NB4 (cell line): ENCODE measurements around the gene P2RY8.

Experiments
- MYC ChIP-seq: IDR thresholded peaks from 2 replicates; pipeline ENCODE4 v1.6.1; 2011; ENCODE audit warnings: low read depth, low read length
- POLR2A ChIP-seq: IDR thresholded peaks from 2 replicates; pipeline ENCODE4 v1.6.1; 2011; ENCODE audit warnings: mild to moderate bottlenecking; ENCODE audit not compliant: insufficient read length; ENCODE audit errors: extremely low read depth
- TF ChIP-seq, protein P1 (sequence below): IDR thresholded peaks from one replicate; pipeline ENCODE4 v1.5.1; 2012; ENCODE audit warnings: low read depth, low read length
- TF ChIP-seq, protein P2 (sequence below): IDR thresholded peaks from 2 replicates; pipeline ENCODE4 v1.6.1; 2011; ENCODE audit warnings: low read depth, low read length

DNA sequence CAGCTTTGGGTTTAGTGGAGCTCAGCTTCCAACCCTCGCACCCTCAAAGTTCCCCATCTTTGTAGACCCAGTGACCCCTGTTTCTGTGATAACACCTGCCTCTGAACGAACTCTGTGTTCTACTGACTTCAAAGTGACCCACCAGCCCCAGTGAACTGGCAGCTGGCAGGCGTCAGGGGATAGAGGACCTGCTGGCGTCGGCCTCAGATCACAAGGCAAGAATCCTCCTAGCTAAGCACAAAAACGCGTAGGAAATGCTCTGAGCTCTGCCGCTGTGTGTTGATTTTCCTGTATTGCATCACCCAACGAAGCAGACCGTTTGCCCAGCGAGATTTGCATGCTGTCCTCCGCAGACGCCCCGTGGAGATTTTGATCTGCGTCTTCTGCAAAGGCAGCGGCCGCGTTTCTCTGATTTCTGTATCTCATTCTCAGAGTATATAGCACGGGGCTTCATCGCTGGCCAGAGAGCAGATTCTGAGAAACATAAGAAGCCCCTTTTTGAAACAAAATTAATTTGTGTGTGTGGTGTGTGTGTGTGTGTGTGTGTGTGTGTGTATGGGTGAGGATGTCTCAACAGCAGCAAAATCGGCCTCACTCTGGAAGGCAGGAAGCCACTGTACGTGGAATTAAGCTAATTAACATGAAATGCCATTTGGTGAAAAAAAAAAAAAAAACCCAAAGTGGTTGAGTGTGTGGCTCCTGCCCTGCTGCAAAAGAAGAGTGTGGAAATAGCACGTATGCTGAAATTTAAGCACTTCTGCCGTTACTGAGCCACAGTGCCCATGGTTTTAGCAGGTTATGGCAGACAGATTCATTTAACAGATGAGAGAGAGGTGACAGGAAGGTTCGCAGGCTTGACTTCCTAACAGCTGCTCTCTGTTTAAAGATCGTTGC lies 55.1 kb downstream of the P2RY8 start:
- TF ChIP-seq, protein P1, sequence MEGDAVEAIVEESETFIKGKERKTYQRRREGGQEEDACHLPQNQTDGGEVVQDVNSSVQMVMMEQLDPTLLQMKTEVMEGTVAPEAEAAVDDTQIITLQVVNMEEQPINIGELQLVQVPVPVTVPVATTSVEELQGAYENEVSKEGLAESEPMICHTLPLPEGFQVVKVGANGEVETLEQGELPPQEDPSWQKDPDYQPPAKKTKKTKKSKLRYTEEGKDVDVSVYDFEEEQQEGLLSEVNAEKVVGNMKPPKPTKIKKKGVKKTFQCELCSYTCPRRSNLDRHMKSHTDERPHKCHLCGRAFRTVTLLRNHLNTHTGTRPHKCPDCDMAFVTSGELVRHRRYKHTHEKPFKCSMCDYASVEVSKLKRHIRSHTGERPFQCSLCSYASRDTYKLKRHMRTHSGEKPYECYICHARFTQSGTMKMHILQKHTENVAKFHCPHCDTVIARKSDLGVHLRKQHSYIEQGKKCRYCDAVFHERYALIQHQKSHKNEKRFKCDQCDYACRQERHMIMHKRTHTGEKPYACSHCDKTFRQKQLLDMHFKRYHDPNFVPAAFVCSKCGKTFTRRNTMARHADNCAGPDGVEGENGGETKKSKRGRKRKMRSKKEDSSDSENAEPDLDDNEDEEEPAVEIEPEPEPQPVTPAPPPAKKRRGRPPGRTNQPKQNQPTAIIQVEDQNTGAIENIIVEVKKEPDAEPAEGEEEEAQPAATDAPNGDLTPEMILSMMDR: no peak
- TF ChIP-seq, protein P2, sequence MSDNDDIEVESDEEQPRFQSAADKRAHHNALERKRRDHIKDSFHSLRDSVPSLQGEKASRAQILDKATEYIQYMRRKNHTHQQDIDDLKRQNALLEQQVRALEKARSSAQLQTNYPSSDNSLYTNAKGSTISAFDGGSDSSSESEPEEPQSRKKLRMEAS: peak; percentile 87
- no peak for TF ChIP-seq POLR2A
- peak; percentile 79 for TF ChIP-seq MYC
